ENCODE data around the gene SLC35D3.

SLC35D3 gene

GRCh38 chr6:136918706-136919105 is 3.4 kb upstream of the SLC35D3 start:
- H3K9me3 ChIP-seq (ENCODE audit: control insufficient read depth, low read length) = no peaks in the 10 kb centered on the region
- no peak overlapping the region for H2BK120ac ChIP-seq (ENCODE audit: low read depth, low read length)
- no peak overlapping the region for H3K4me2 ChIP-seq (ENCODE audit: low read length, poor library complexity, severe bottlenecking)
- H3K27ac ChIP-seq (ENCODE audit: low read length, poor library complexity, severe bottlenecking) = no peak overlapping the region
- no peak overlapping the region for H3K14ac ChIP-seq (ENCODE audit: low read length in 2 of 2)
- H4K8ac ChIP-seq (ENCODE audit: low read length) = no peak overlapping the region
- no peak overlapping the region for H3K23ac ChIP-seq (ENCODE audit: low read length in 2 of 2)
- no peak overlapping the region for H3K9ac ChIP-seq (ENCODE audit: low read length)
- peaks cover 0 to 13% of the 10 kb centered on the region in 2 experiments for H3K36me3 ChIP-seq (ENCODE audit: control insufficient read depth in 1 of 2, insufficient read depth in 2 of 2, low read depth in 1 of 2, low read length in 2 of 2)
- H3K79me1 ChIP-seq (replicated peaks; ENCODE audit: low read length, poor library complexity, severe bottlenecking) = no peaks in the 10 kb centered on the region
- peaks cover 22% of the 10 kb centered on the region for H3K4me1 ChIP-seq (ENCODE audit: control insufficient read depth, insufficient read depth, low read depth, low read length)
- no peak for DNase-seq
- H2AK5ac ChIP-seq (ENCODE audit: low read length, severe bottlenecking) = no peak overlapping the region
- H4K91ac ChIP-seq (ENCODE audit: low read length) = no peak overlapping the region
- peaks cover 19 to 50% of the 10 kb centered on the region in 2 experiments for H3K27me3 ChIP-seq (ENCODE audit: control insufficient read depth in 1 of 2, insufficient read depth in 1 of 2, low read length in 2 of 2)
- WGBS = 94% methylated on average over 3 of the region's 3 CpGs
- H2AFZ ChIP-seq (ENCODE audit: low read depth, low read length) = no peak overlapping the region
- no peak overlapping the region for H2BK12ac ChIP-seq (ENCODE audit: low read length in 2 of 2)
- H2BK5ac ChIP-seq (ENCODE audit: low read depth, low read length, poor library complexity, severe bottlenecking) = no peak overlapping the region
- no peak overlapping the region for H3K4ac ChIP-seq (ENCODE audit: low read depth in 1 of 2, low read length in 2 of 2)
- no peak overlapping the region for H3K4me3 ChIP-seq (ENCODE audit: insufficient read depth in 1 of 2, low read depth in 1 of 2, low read length in 2 of 2)
- H3K18ac ChIP-seq (ENCODE audit: low read depth in 1 of 2, low read length in 2 of 2) = no peak overlapping the region
- no peak overlapping the region for H2BK15ac ChIP-seq (ENCODE audit: low read depth, poor library complexity, severe bottlenecking)

DNA sequence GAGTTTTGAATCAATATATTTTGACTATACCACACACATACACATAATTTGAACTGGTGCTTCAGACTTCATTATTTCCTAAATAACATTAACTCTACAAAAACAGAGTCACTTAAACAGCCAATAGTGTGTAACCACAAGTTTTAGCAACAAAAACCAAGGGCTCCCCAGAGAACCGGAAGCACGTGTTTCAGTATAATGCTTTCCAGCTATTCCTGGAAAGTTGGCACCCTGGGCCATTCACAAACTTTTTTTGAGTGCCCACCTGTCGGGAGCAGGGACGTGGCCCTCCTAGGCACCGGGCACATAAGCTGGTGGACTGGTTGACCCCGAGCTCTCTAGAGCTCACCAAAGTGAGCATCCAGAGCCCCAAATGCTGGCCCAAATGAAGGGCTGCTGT is 1.9 kb upstream of the SLC35D3 start:
- Histone ChIP-seq H3K36me3 (ENCODE audit: control insufficient read depth in 1 of 2, insufficient read depth in 2 of 2, low read depth in 1 of 2, low read length in 2 of 2) (peaks cover 0 to 5% of the 10 kb centered on the region in 2 experiments), H3K4me1 (ENCODE audit: control insufficient read depth, insufficient read depth, low read depth, low read length) (peaks cover 22% of the 10 kb centered on the region), H2AK5ac (ENCODE audit: low read length, severe bottlenecking) (no peak overlapping the region), H2AFZ (ENCODE audit: low read depth, low read length) (no peak overlapping the region), H3K18ac (ENCODE audit: low read depth in 1 of 2, low read length in 2 of 2) (no peak overlapping the region), H3K9ac (ENCODE audit: low read length) (no peak overlapping the region), H4K8ac (ENCODE audit: low read length) (no peak overlapping the region), H4K91ac (ENCODE audit: low read length) (no peak overlapping the region), H3K9me3 (ENCODE audit: control insufficient read depth, low read length) (no peaks in the 10 kb centered on the region), H2BK5ac (ENCODE audit: low read depth, low read length, poor library complexity, severe bottlenecking) (no peak overlapping the region), H3K27ac (ENCODE audit: low read length, poor library complexity, severe bottlenecking) (no peak overlapping the region), H2BK120ac (ENCODE audit: low read depth, low read length) (no peak overlapping the region), H3K27me3 (ENCODE audit: control insufficient read depth in 1 of 2, insufficient read depth in 1 of 2, low read length in 2 of 2) (peaks cover 27 to 65% of the 10 kb centered on the region in 2 experiments), H3K4me2 (ENCODE audit: low read length, poor library complexity, severe bottlenecking) (no peak overlapping the region), H3K23ac (ENCODE audit: low read length in 2 of 2) (no peak overlapping the region), H3K4ac (ENCODE audit: low read depth in 1 of 2, low read length in 2 of 2) (no peak overlapping the region), H2BK15ac (ENCODE audit: low read depth, poor library complexity, severe bottlenecking) (no peak overlapping the region), H3K79me1 (replicated peaks; ENCODE audit: low read length, poor library complexity, severe bottlenecking) (no peaks in the 10 kb centered on the region), H3K14ac (ENCODE audit: low read length in 2 of 2) (no peak overlapping the region), H2BK12ac (ENCODE audit: low read length in 2 of 2) (no peak overlapping the region), H3K4me3 (ENCODE audit: insufficient read depth in 1 of 2, low read depth in 1 of 2, low read length in 2 of 2) (peak overlapping the region in 1 of 2 experiments; percentile 69)
- 81% methylated on average over 6 of the region's 6 CpGs for WGBS
- no peak for DNase-seq

DNA sequence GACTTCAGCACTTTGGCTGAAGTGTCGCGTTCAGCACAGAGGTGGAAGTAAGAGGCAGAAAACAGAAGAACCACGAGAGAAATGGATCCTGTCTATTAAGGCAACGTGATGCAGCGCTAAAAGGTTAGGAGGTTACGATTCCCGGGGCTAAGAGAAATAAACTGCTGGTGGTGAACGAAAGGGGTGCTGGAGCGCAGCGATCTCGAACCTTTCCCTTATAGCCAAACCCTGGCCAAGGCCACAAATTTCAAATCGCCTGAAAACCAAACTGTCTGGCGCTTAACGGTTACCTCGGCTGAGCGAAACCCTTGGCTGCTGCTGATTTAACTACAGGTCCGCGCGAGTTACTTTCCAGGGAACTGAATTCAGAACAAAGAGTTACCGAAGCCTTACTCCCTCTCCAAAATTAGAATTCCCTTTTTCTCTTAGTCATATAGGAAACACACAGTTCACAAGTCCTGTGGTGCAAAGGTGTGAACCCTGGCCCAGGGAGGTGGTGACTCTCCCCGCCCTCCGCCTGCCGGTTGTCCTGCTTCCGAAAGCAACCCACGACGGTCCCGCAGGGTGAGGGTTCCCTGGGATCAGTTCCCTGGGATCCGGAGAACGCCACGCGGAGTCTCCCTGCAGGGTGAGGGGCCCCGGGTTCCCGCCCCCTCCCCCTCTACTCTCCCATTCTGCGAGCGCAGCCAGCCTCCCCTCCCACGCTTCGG is 1.3 kb upstream of the SLC35D3 start:
- no peak overlapping the region for H3K18ac ChIP-seq (ENCODE audit: low read depth in 1 of 2, low read length in 2 of 2)
- no peaks in the 10 kb centered on the region for H3K79me1 ChIP-seq (replicated peaks; ENCODE audit: low read length, poor library complexity, severe bottlenecking)
- peaks cover 27 to 71% of the 10 kb centered on the region in 2 experiments for H3K27me3 ChIP-seq (ENCODE audit: control insufficient read depth in 1 of 2, insufficient read depth in 1 of 2, low read length in 2 of 2)
- H3K9me3 ChIP-seq (ENCODE audit: control insufficient read depth, low read length) = no peaks in the 10 kb centered on the region
- no peak overlapping the region for H3K27ac ChIP-seq (ENCODE audit: low read length, poor library complexity, severe bottlenecking)
- H3K36me3 ChIP-seq (ENCODE audit: control insufficient read depth in 1 of 2, insufficient read depth in 2 of 2, low read depth in 1 of 2, low read length in 2 of 2) = peaks cover 0 to under 1% of the 10 kb centered on the region in 2 experiments
- no peak overlapping the region for H2BK5ac ChIP-seq (ENCODE audit: low read depth, low read length, poor library complexity, severe bottlenecking)
- H3K4ac ChIP-seq (ENCODE audit: low read depth in 1 of 2, low read length in 2 of 2) = no peak overlapping the region
- no peak overlapping the region for H2BK15ac ChIP-seq (ENCODE audit: low read depth, poor library complexity, severe bottlenecking)
- peaks cover 22% of the 10 kb centered on the region for H3K4me1 ChIP-seq (ENCODE audit: control insufficient read depth, insufficient read depth, low read depth, low read length)
- H2BK120ac ChIP-seq (ENCODE audit: low read depth, low read length) = no peak overlapping the region
- no peak overlapping the region for H4K91ac ChIP-seq (ENCODE audit: low read length)
- H3K9ac ChIP-seq (ENCODE audit: low read length) = no peak overlapping the region
- H4K8ac ChIP-seq (ENCODE audit: low read length) = no peak overlapping the region
- H2BK12ac ChIP-seq (ENCODE audit: low read length in 2 of 2) = no peak overlapping the region
- H3K14ac ChIP-seq (ENCODE audit: low read length in 2 of 2) = no peak overlapping the region
- H3K4me2 ChIP-seq (ENCODE audit: low read length, poor library complexity, severe bottlenecking) = peak overlapping the region; percentile 96
- peak overlapping the region in 1 of 2 experiments; percentile 9 for H3K23ac ChIP-seq (ENCODE audit: low read length in 2 of 2)
- 8% methylated on average over 37 of the region's 37 CpGs for WGBS
- peak; percentile 37 for DNase-seq
- H2AK5ac ChIP-seq (ENCODE audit: low read length, severe bottlenecking) = no peak overlapping the region
- H2AFZ ChIP-seq (ENCODE audit: low read depth, low read length) = no peak overlapping the region
- H3K4me3 ChIP-seq (ENCODE audit: insufficient read depth in 1 of 2, low read depth in 1 of 2, low read length in 2 of 2) = peak overlapping the region; percentile 35 to 69

- Histone ChIP-seq H3K4me2 (ENCODE audit: low read length, poor library complexity, severe bottlenecking) (peak overlapping the region; percentile 96), H3K36me3 (ENCODE audit: control insufficient read depth in 1 of 2, insufficient read depth in 2 of 2, low read depth in 1 of 2, low read length in 2 of 2) (no peaks in the 10 kb centered on the region), H2AFZ (ENCODE audit: low read depth, low read length) (no peak overlapping the region), H2AK5ac (ENCODE audit: low read length, severe bottlenecking) (no peak overlapping the region), H3K27me3 (ENCODE audit: control insufficient read depth in 1 of 2, insufficient read depth in 1 of 2, low read length in 2 of 2) (peaks cover 27 to 71% of the 10 kb centered on the region in 2 experiments), H2BK12ac (ENCODE audit: low read length in 2 of 2) (no peak overlapping the region), H2BK5ac (ENCODE audit: low read depth, low read length, poor library complexity, severe bottlenecking) (no peak overlapping the region), H3K27ac (ENCODE audit: low read length, poor library complexity, severe bottlenecking) (no peak overlapping the region), H4K8ac (ENCODE audit: low read length) (no peak overlapping the region), H3K4me3 (ENCODE audit: insufficient read depth in 1 of 2, low read depth in 1 of 2, low read length in 2 of 2) (peak overlapping the region; percentile 35 to 69), H3K18ac (ENCODE audit: low read depth in 1 of 2, low read length in 2 of 2) (no peak overlapping the region), H3K4ac (ENCODE audit: low read depth in 1 of 2, low read length in 2 of 2) (no peak overlapping the region), H3K9me3 (ENCODE audit: control insufficient read depth, low read length) (no peaks in the 10 kb centered on the region), H3K4me1 (ENCODE audit: control insufficient read depth, insufficient read depth, low read depth, low read length) (peaks cover 22% of the 10 kb centered on the region), H4K91ac (ENCODE audit: low read length) (no peak overlapping the region), H2BK15ac (ENCODE audit: low read depth, poor library complexity, severe bottlenecking) (no peak overlapping the region), H3K79me1 (replicated peaks; ENCODE audit: low read length, poor library complexity, severe bottlenecking) (no peaks in the 10 kb centered on the region), H2BK120ac (ENCODE audit: low read depth, low read length) (no peak overlapping the region), H3K23ac (ENCODE audit: low read length in 2 of 2) (peak overlapping the region in 1 of 2 experiments; percentile 9), H3K14ac (ENCODE audit: low read length in 2 of 2) (no peak overlapping the region), H3K9ac (ENCODE audit: low read length) (no peak overlapping the region)
- DNase-seq = peak; percentile 41
- WGBS = 1% methylated on average over 49 of the region's 59 CpGs
Observed at GRCh38 chr6:136921381-136921935, 643 bp upstream of the SLC35D3 start.
